DOHH2 (cell line): Measurements from ENCODE around the gene DNAJB6.

Experiments used
- EZH2phosphoT487 ChIP-seq: fragments of 200-600 bp; sonication (generic); IDR thresholded peaks from 2 replicates; pipeline ENCODE4 v1.6.1; 2017; ENCODE audit warnings: borderline replicate concordance, mild to moderate bottlenecking, antibody characterized with exemption, low read length, moderate library complexity, mixed read lengths
- TF ChIP-seq, protein P1 (sequence below): fragments of 200-600 bp; sonication (generic); IDR thresholded peaks from one replicate; pipeline ENCODE4 v1.5.1; 2014; ENCODE audit warnings: antibody characterized with exemption, mild to moderate bottlenecking, low read depth, low read length; ENCODE audit not compliant: poor library complexity, severe bottlenecking

DNA sequence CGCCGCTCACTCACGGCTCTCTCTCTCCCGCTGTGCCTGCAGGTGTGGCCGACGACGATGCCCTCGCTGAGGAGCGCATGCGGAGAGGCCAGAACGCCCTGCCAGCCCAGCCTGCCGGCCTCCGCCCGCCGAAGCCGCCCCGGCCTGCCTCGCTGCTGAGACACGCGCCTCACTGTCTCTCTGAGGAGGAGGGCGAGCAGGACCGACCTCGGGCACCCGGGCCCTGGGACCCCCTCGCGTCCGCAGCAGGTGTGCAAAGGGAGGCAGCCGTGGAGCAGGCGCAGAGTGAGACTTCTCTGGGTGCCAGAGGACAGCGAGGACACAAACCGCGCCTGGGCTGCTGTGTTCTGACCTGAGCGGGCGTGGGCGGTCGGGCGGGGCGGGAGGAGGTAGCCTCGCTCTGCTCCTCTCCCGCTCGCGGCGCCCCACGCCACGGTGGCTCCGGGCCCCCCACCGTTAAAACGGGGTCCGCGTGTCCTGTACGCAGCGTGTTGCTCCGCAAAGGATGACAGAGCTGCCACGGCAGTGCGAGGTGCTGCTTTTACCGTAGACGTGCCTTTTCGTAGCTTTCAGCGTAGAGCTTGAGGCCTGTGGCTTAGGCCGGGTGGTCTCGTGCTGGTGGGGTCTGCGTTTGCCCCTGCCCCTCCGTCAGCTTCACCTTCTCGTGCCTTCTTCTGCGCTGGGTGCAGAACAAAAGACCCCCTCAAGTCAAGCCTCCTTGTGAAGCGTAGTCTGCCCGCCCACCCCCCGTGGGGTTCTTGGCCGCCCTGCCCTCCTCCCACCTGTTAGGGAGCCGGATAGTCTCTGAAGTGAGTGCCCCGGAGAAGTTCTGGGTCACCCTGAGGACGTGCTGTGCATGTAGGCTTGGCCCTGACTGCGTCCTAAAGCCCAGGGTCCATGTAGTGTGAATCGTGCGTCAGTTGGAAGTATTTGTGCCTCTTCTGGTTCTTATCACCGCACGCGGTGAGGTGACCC is 73.2 kb downstream of the DNAJB6 start:
- TF ChIP-seq, protein P1, sequence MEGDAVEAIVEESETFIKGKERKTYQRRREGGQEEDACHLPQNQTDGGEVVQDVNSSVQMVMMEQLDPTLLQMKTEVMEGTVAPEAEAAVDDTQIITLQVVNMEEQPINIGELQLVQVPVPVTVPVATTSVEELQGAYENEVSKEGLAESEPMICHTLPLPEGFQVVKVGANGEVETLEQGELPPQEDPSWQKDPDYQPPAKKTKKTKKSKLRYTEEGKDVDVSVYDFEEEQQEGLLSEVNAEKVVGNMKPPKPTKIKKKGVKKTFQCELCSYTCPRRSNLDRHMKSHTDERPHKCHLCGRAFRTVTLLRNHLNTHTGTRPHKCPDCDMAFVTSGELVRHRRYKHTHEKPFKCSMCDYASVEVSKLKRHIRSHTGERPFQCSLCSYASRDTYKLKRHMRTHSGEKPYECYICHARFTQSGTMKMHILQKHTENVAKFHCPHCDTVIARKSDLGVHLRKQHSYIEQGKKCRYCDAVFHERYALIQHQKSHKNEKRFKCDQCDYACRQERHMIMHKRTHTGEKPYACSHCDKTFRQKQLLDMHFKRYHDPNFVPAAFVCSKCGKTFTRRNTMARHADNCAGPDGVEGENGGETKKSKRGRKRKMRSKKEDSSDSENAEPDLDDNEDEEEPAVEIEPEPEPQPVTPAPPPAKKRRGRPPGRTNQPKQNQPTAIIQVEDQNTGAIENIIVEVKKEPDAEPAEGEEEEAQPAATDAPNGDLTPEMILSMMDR = no peak
- TF ChIP-seq EZH2phosphoT487 = no peak
